Nephron progenitor cell (in vitro differentiated cells): ENCODE data around the gene FOXD3.

ENCODE experiments used
- DNase-seq: peaks from one replicate; pipeline ENCODE4 v3.0.0; 2021
- H3K27ac Mint-ChIP-seq: 2 replicates; pipeline ENCODE4 v1.8.0; 2021; ENCODE audit warnings: mild to moderate bottlenecking, moderate library complexity, mixed read lengths
- H3K27me3 Mint-ChIP-seq: 2 replicates; pipeline ENCODE4 v1.8.0; 2021; ENCODE audit warnings: mild to moderate bottlenecking, low read depth, mixed read lengths; ENCODE audit not compliant: poor library complexity
- H3K36me3 Mint-ChIP-seq: 2 replicates; pipeline ENCODE4 v1.8.0; 2021; ENCODE audit warnings: low read depth, mixed read lengths
- H3K4me1 Mint-ChIP-seq: 2 replicates; pipeline ENCODE4 v1.8.0; 2021; ENCODE audit warnings: mixed read lengths
- H3K4me3 Mint-ChIP-seq: 2 replicates; pipeline ENCODE4 v1.8.0; 2021; ENCODE audit warnings: mild to moderate bottlenecking, moderate library complexity, mixed read lengths
- H3K9me3 Mint-ChIP-seq: 2 replicates; pipeline ENCODE4 v1.8.0; 2021; ENCODE audit warnings: mild to moderate bottlenecking, moderate library complexity, mixed read lengths
- CTCF ChIP-seq: fragments of 200-600 bp; sonication (generic); IDR thresholded peaks from 2 replicates; pipeline ENCODE4 v1.5.0; 2021; ENCODE audit warnings: antibody characterized with exemption

Gene FOXD3

GRCh38 chr1:63322114-63322943 lies at the start of gene FOXD3:
Gene FOXD3, plus strand, starts transcription at chr1:63322567. Its CDS starts 492 bp downstream, at chr1:63323059.
- H3K27me3 Mint-ChIP-seq, result peaks cover 95% of the 10 kb centered on the region
- peaks cover 13% of the 10 kb centered on the region for H3K9me3 Mint-ChIP-seq
- no peaks in the 10 kb centered on the region for H3K36me3 Mint-ChIP-seq
- peak within 1 kb of the TSS; percentile 77 for H3K4me3 Mint-ChIP-seq
- DNase-seq, result peak; percentile 76
- H3K4me1 Mint-ChIP-seq, result peaks cover 25% of the 10 kb centered on the region
- no peak for TF ChIP-seq CTCF
- H3K27ac Mint-ChIP-seq, result no peak within 1 kb of the TSS

- Mint-ChIP-seq H3K4me1 (peaks cover 15% of the 10 kb centered on the region), H3K36me3 (no peaks in the 10 kb centered on the region), H3K4me3 (no peak overlapping the region), H3K9me3 (no peaks in the 10 kb centered on the region), H3K27ac (no peak overlapping the region), H3K27me3 (peaks cover 3% of the 10 kb centered on the region)
- TF ChIP-seq CTCF, result no peak
- no peak for DNase-seq
These were observed 49.6 kb upstream of the FOXD3 start for GRCh38 chr1:63272811-63273210.

GRCh38 chr1:63274371-63274770 lies 48.0 kb upstream of the FOXD3 start:
- Mint-ChIP-seq H3K27me3 (peaks cover 4% of the 10 kb centered on the region), H3K9me3 (no peaks in the 10 kb centered on the region), H3K4me1 (peaks cover 17% of the 10 kb centered on the region), H3K36me3 (no peaks in the 10 kb centered on the region), H3K4me3 (no peak overlapping the region), H3K27ac (no peak overlapping the region)
- no peak for TF ChIP-seq CTCF
- DNase-seq, result no peak

GRCh38 chr1:63274979-63275378 lies 47.4 kb upstream of the FOXD3 start:
- H3K4me3 Mint-ChIP-seq, result no peak overlapping the region
- TF ChIP-seq CTCF, result no peak
- no peaks in the 10 kb centered on the region for H3K9me3 Mint-ChIP-seq
- H3K4me1 Mint-ChIP-seq, result peaks cover 17% of the 10 kb centered on the region
- no peak overlapping the region for H3K27ac Mint-ChIP-seq
- peaks cover 9% of the 10 kb centered on the region for H3K27me3 Mint-ChIP-seq
- no peaks in the 10 kb centered on the region for H3K36me3 Mint-ChIP-seq
- DNase-seq, result no peak

GRCh38 chr1:63276624-63277023 lies 45.7 kb upstream of the FOXD3 start:
- DNase-seq, result peak; percentile 6
- no peaks in the 10 kb centered on the region for H3K9me3 Mint-ChIP-seq
- H3K27me3 Mint-ChIP-seq, result peaks cover 15% of the 10 kb centered on the region
- H3K4me3 Mint-ChIP-seq, result no peak overlapping the region
- no peaks in the 10 kb centered on the region for H3K36me3 Mint-ChIP-seq
- TF ChIP-seq CTCF, result no peak
- peak overlapping the region; percentile 44 for H3K27ac Mint-ChIP-seq
- H3K4me1 Mint-ChIP-seq, result peaks cover 17% of the 10 kb centered on the region
